Stomach (tissue), 9 donors: ENCODE results near the gene UGT1A8. TPM values are rescaled to one million over a fixed set of nuclear protein-coding genes. Genes with fewer than 3 reads are reported as not detected.

ENCODE experiments used
- DNase-seq, 2 donors: peaks; one replicate each; pipeline versions ENCODE4 v3.0.0 to v3.0.0-alpha.2; 2013 to 2019
- H3K27ac ChIP-seq, 5 donors: fragments of 200-600 bp in 4 of 5; sonication (generic) in 4 of 5; one replicate each; pipeline ENCODE4 v1.5.1; 2013 to 2019; ENCODE audit warnings: mild to moderate bottlenecking in 1 of 5, moderate library complexity in 1 of 5
- H3K27me3 ChIP-seq, 3 donors: fragments of 200-600 bp; sonication (generic); one replicate each; pipeline ENCODE4 v1.5.1; 2017 to 2019; ENCODE audit warnings: mixed run types in 1 of 3
- H3K36me3 ChIP-seq, 4 donors: fragments of 200-600 bp; sonication (generic); 1 replicate in 3 of 4; 2 replicates in 1 of 4; pipeline ENCODE4 v1.5.1; 2016 to 2019
- H3K4me1 ChIP-seq, 4 donors: fragments of 200-600 bp; sonication (generic); one replicate each; pipeline ENCODE4 v1.5.1; 2016 to 2019
- H3K4me3 ChIP-seq, 4 donors: fragments of 200-600 bp; sonication (generic) in 3 of 4; one replicate each; pipeline ENCODE4 v1.5.1; 2016 to 2019; ENCODE audit warnings: mild to moderate bottlenecking in 1 of 4
- H3K9me3 ChIP-seq, 4 donors: fragments of 200-600 bp; sonication (generic); one replicate each; pipeline ENCODE4 v1.5.1; 2016 to 2019
- CTCF ChIP-seq, 7 experiments: fragments of 450-650 bp in 4 of 7; fragments of 200-600 bp in 3 of 7; sonication (generic) in 3 of 7; IDR thresholded peaks; one replicate each; pipeline ENCODE4 v1.5.1; 2016 to 2019; ENCODE audit warnings: antibody characterized with exemption in 7 of 7, control low read depth in 2 of 7, mild to moderate bottlenecking in 1 of 7
- EP300 ChIP-seq: sonication (generic); formaldehyde crosslinking; IDR thresholded peaks from one replicate; pipeline ENCODE4 v1.6.1; 2017; ENCODE audit warnings: antibody characterized with exemption
- POLR2A ChIP-seq, 4 donors: fragments of 450-650 bp; IDR thresholded peaks; one replicate each; pipeline ENCODE4 v1.6.1; 2016; ENCODE audit warnings: antibody characterized with exemption in 4 of 4, control low read depth in 2 of 4, mild to moderate bottlenecking in 1 of 4, moderate library complexity in 1 of 4
- POLR2AphosphoS5 ChIP-seq, 3 donors: sonication (generic); formaldehyde crosslinking; IDR thresholded peaks; one replicate each; pipeline ENCODE4 v1.6.1; 2016; ENCODE audit warnings: antibody characterized with exemption in 3 of 3
- WGBS, 5 donors: extraction: QIAGEN DNeasy Blood & Tissue Kit in 3 of 5; methylation state at CpG; one replicate each; pipeline versions ENCODE4 v1.1.5 to v1.1.7; 2013 to 2018; 5-methylcytosine and 5-hydroxymethylcytosine counted together
- intact Hi-C: fragments of 100-400 bp; cut with DNase I; formaldehyde crosslinking; loops from one replicate; pipeline ENCODE4 v1.15.1; 2023; ENCODE audit warnings: low total_unique reads
- polyA plus RNA-seq, 3 donors: library from polyadenylated mRNA; stranded (reverse); fragments of 200-250 nt; gene quantifications; one replicate each; pipeline ENCODE4 v1.2.3, GENCODE V29; 2013
- total RNA-seq, 5 donors: library from RNA; depleted of rRNA; stranded (reverse); fragments of >200 nt; gene quantifications; one replicate each; pipeline versions ENCODE4 v1.1.0 to v1.2.3, GENCODE V29; 2014 to 2016
- donor health status: healthy with polysubstance abuse.
- donor health status: Bipolar disorder and iron deficiency.
- donor health status: healthy.

Gene UGT1A8
- total and polyA plus RNA-seq, 8 donors: 2.3 to 7.2 TPM; not detected in 6

DNA sequence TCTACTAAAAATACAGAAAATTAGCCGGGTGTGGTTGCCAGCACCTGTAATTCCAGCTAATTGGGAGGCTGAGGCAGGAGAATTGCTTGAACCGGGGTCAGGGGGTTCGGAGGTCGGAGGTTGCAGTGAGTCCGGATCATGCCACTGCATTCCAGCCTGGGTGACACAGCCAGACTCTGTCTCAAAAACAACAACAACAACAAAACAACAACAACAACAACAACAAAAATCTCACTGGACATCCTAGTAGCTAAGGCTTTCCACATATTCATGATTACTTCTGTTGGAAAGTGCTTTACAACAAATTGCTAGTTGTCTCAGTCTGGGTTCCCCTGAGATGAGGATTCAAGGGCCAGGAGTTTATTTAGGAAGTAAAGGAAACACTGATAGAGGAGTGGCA lies 156.4 kb downstream of the UGT1A8 start:
- WGBS, 5 donors: 86 to 92% (median 91%) methylated on average over 5 of the region's 5 CpGs
- Histone ChIP-seq H3K9me3 (peaks cover 3 to 20% (median 10%) of the 10 kb centered on the region in 4 donors), H3K27me3 (no peaks in the 10 kb centered on the region), H3K4me1 (no peaks in the 10 kb centered on the region), H3K36me3 (peaks cover 0 to 13% (median 4%) of the 10 kb centered on the region in 4 donors), H3K27ac (no peak overlapping the region), H3K4me3 (no peak overlapping the region)
- no peak for DNase-seq
- intact Hi-C loops: no loop called here
- TF ChIP-seq POLR2A (IDR thresholded peaks at IDR 0.05): no peak
- no peak for TF ChIP-seq CTCF (IDR thresholded peaks at IDR 0.05)
- no peak for TF ChIP-seq EP300
- TF ChIP-seq POLR2AphosphoS5 (IDR thresholded peaks at IDR 0.05): no peak

- Histone ChIP-seq H3K27ac (no peak overlapping the region), H3K9me3 (peaks cover 3 to 20% (median 10%) of the 10 kb centered on the region in 4 donors), H3K4me1 (no peaks in the 10 kb centered on the region), H3K27me3 (no peaks in the 10 kb centered on the region), H3K36me3 (peaks cover 0 to 5% (median 2%) of the 10 kb centered on the region in 4 donors), H3K4me3 (no peak overlapping the region)
- intact Hi-C loops: no loop called here
- 94 to 99% (median 97%) methylated on average over 6 of the region's 6 CpGs for WGBS, 5 donors
- TF ChIP-seq POLR2AphosphoS5 (IDR thresholded peaks at IDR 0.05) (no peak), EP300 (no peak), POLR2A (IDR thresholded peaks at IDR 0.05) (no peak), CTCF (IDR thresholded peaks at IDR 0.05) (no peak)
- DNase-seq: no peak
Measured at GRCh38 chr2:233775414-233775813, 158.0 kb downstream of the UGT1A8 start.

DNA sequence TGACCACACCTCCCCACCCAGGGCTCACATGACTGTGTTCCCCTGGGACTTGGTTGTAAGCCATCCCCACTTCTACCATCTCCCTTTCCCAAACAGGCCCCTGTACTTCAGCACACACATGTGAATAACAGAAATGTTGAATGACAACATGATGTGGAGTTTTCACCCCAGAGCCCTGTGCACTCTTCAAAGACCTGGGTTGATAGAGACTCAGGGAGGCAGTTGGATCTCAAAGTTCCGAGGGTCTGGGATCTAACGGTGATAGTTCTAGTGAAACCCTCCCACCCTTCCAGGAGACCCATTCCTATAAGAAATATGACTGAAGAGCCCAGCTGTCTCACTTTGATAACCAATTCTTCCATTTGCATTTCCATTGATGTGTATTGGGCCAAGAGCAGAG lies 160.6 kb downstream of the UGT1A8 start, which contains the start of gene MROH2A:
MROH2A (plus strand) TSS at position 301 of the 400 bp plus-strand sequence. CDS start 1,029 bp downstream, outside the sequence.
- intact Hi-C loops: no loop called here
- WGBS, 5 donors: 87 to 94% (median 91%) methylated on average over 2 of the region's 2 CpGs
- Histone ChIP-seq H3K9me3 (peaks cover 3 to 20% (median 10%) of the 10 kb centered on the region in 4 donors), H3K27ac (no peak within 1 kb of the TSS), H3K27me3 (no peaks in the 10 kb centered on the region), H3K36me3 (no peaks in the 10 kb centered on the region), H3K4me1 (no peaks in the 10 kb centered on the region), H3K4me3 (no peak within 1 kb of the TSS)
- no peak for DNase-seq
- TF ChIP-seq CTCF (IDR thresholded peaks at IDR 0.05) (no peak), POLR2AphosphoS5 (IDR thresholded peaks at IDR 0.05) (no peak), EP300 (no peak), POLR2A (IDR thresholded peaks at IDR 0.05) (no peak)

- DNase-seq: no peak
- Histone ChIP-seq H3K9me3 (peaks cover 3 to 20% (median 10%) of the 10 kb centered on the region in 4 donors), H3K27ac (no peak overlapping the region), H3K4me1 (no peaks in the 10 kb centered on the region), H3K36me3 (no peaks in the 10 kb centered on the region), H3K27me3 (no peaks in the 10 kb centered on the region), H3K4me3 (no peak overlapping the region)
- intact Hi-C loops: no loop called here
- no peak for TF ChIP-seq POLR2AphosphoS5 (IDR thresholded peaks at IDR 0.05)
- TF ChIP-seq CTCF (IDR thresholded peaks at IDR 0.05): no peak
- TF ChIP-seq EP300: no peak
- TF ChIP-seq POLR2A (IDR thresholded peaks at IDR 0.05): no peak
- 84 to 94% (median 91%) methylated on average over 4 of the region's 4 CpGs for WGBS, 5 donors
Measured at GRCh38 chr2:233779722-233780121, 162.3 kb downstream of the UGT1A8 start.
